Liver (tissue), 9 donors: ENCODE results near the gene APPL2. TPM values are rescaled to one million over a fixed set of nuclear protein-coding genes. Genes with fewer than 3 reads are reported as not detected.

Experiments used
- DNase-seq: peaks from one replicate; pipeline ENCODE4 v3.0.0-alpha.2; 2017; ENCODE audit warnings: low spot score
- H3K27ac ChIP-seq, 2 donors: one replicate each; pipeline ENCODE4 v1.7.0; 2013; ENCODE audit warnings: inconsistent platforms in 2 of 2, low read length in 2 of 2, control low read depth in 1 of 2, low read depth in 1 of 2, mild to moderate bottlenecking in 1 of 2
- H3K27me3 ChIP-seq, 4 donors: one replicate each; pipeline versions ENCODE4 v1.6.1 to v1.7.0; 2013; ENCODE audit warnings: low read length in 3 of 4, inconsistent platforms in 1 of 4, mild to moderate bottlenecking in 1 of 4, moderate library complexity in 1 of 4; ENCODE audit not compliant: control insufficient read depth in 4 of 4, insufficient read depth in 4 of 4
- H3K36me3 ChIP-seq, 4 donors: one replicate each; pipeline versions ENCODE4 v1.6.1 to v1.7.0; 2013; ENCODE audit warnings: low read length in 3 of 4, mild to moderate bottlenecking in 3 of 4, low read depth in 1 of 4, moderate library complexity in 1 of 4; ENCODE audit not compliant: control insufficient read depth in 4 of 4, insufficient read depth in 3 of 4
- H3K4me1 ChIP-seq, 4 donors: one replicate each; pipeline versions ENCODE4 v1.6.1 to v1.7.0; 2013; ENCODE audit warnings: low read length in 3 of 4, mild to moderate bottlenecking in 3 of 4, moderate library complexity in 1 of 4; ENCODE audit not compliant: control insufficient read depth in 4 of 4, insufficient read depth in 4 of 4
- H3K4me3 ChIP-seq, 3 donors: one replicate each; pipeline versions ENCODE4 v1.6.1 to v1.7.0; 2013; ENCODE audit warnings: low read length in 3 of 3, control low read depth in 1 of 3, low read depth in 1 of 3, mild to moderate bottlenecking in 1 of 3
- H3K9ac ChIP-seq, 2 donors: one replicate each; pipeline ENCODE4 v1.7.0; 2013; ENCODE audit warnings: low read length in 2 of 2, mild to moderate bottlenecking in 2 of 2, moderate library complexity in 2 of 2, control low read depth in 1 of 2, low read depth in 1 of 2
- H3K9me3 ChIP-seq, 4 donors: one replicate each; pipeline versions ENCODE4 v1.6.1 to v1.7.0; 2013; ENCODE audit warnings: low read length in 3 of 4; ENCODE audit not compliant: control insufficient read depth in 4 of 4
- CTCF ChIP-seq: fragments of 150-350 bp; IDR thresholded peaks from 2 replicates; pipeline ENCODE4 v1.5.1; 2017; ENCODE audit warnings: improper control_type of control experiment, low read depth, low read length; ENCODE audit not compliant: missing input control
- EGR1 ChIP-seq, 2 donors: IDR thresholded peaks; 2 replicates each; pipeline ENCODE4 v1.6.1; 2016 to 2018; ENCODE audit warnings: antibody characterized with exemption in 2 of 2, low read depth in 2 of 2
- FOXA1 ChIP-seq: IDR thresholded peaks from 2 replicates; pipeline ENCODE4 v1.6.1; 2016; ENCODE audit warnings: antibody characterized with exemption
- FOXA2 ChIP-seq: IDR thresholded peaks from 2 replicates; pipeline ENCODE4 v1.6.1; 2016; ENCODE audit warnings: antibody characterized with exemption
- GABPA ChIP-seq, 2 donors: IDR thresholded peaks in 1 of 2; conservative IDR thresholded peaks in 1 of 2; 2 replicates each; pipeline ENCODE4 v1.6.1; 2016; ENCODE audit warnings: antibody characterized with exemption in 2 of 2, mild to moderate bottlenecking in 1 of 2, moderate library complexity in 1 of 2
- HNF4A ChIP-seq, 2 donors: conservative IDR thresholded peaks; 2 replicates each; pipeline ENCODE4 v1.6.1; 2016; ENCODE audit warnings: antibody characterized with exemption in 2 of 2, mild to moderate bottlenecking in 2 of 2
- HNF4G ChIP-seq: IDR thresholded peaks from 2 replicates; pipeline ENCODE4 v1.6.1; 2016; ENCODE audit warnings: antibody characterized with exemption
- JUND ChIP-seq, 2 donors: IDR thresholded peaks; 2 replicates each; pipeline ENCODE4 v1.6.1; 2016; ENCODE audit warnings: antibody characterized with exemption in 2 of 2
- MAX ChIP-seq: IDR thresholded peaks from 2 replicates; pipeline ENCODE4 v1.6.1; 2016; ENCODE audit warnings: antibody characterized with exemption
- NR2F2 ChIP-seq: IDR thresholded peaks from 2 replicates; pipeline ENCODE4 v1.6.1; 2016; ENCODE audit warnings: antibody characterized with exemption
- RAD21 ChIP-seq, 2 donors: IDR thresholded peaks; 2 replicates each; pipeline ENCODE4 v1.6.1; 2016; ENCODE audit warnings: antibody characterized with exemption in 2 of 2, mild to moderate bottlenecking in 2 of 2
- RXRA ChIP-seq, 2 donors: IDR thresholded peaks; 2 replicates each; pipeline ENCODE4 v1.6.1; 2017 to 2018; ENCODE audit warnings: antibody characterized with exemption in 2 of 2, mild to moderate bottlenecking in 1 of 2
- SP1 ChIP-seq: IDR thresholded peaks from 2 replicates; pipeline ENCODE4 v1.6.1; 2018; ENCODE audit warnings: antibody characterized with exemption, mild to moderate bottlenecking
- TAF1 ChIP-seq: conservative IDR thresholded peaks from 2 replicates; pipeline ENCODE4 v1.6.1; 2016; ENCODE audit warnings: antibody characterized with exemption, mild to moderate bottlenecking
- YY1 ChIP-seq: IDR thresholded peaks from 2 replicates; pipeline ENCODE4 v1.6.1; 2016; ENCODE audit warnings: antibody characterized with exemption, mild to moderate bottlenecking
- WGBS: extraction: QIAGEN DNeasy Blood & Tissue Kit; methylation state at CpG from one replicate; pipeline ENCODE4 v1.1.7; 2013; 5-methylcytosine and 5-hydroxymethylcytosine counted together
- polyA plus RNA-seq, 2 donors: library from polyadenylated mRNA; stranded (reverse) in 1 of 2; unstranded in 1 of 2; fragments of 200-250 nt in 1 of 2; fragments of >200 nt in 1 of 2; fragmentation: Nextera tagmentation in 1 of 2; extraction: Ambion mirVana in 1 of 2; gene quantifications; one replicate each; pipeline versions ENCODE4 v1.2.1 to v1.2.3, GENCODE V29; 2013 to 2015
- total RNA-seq, 2 donors: library from RNA; depleted of rRNA; stranded (reverse); fragments of >200 nt; gene quantifications; one replicate each; pipeline ENCODE4 v1.2.3, GENCODE V29; 2014
- TF ChIP-seq, protein P1 (sequence below): IDR thresholded peaks from 2 replicates; pipeline ENCODE4 v1.6.1; 2016; ENCODE audit warnings: antibody characterized with exemption
- TF ChIP-seq, protein P2 (sequence below): IDR thresholded peaks from 2 replicates; pipeline ENCODE4 v1.6.1; 2016; ENCODE audit warnings: antibody characterized with exemption, mild to moderate bottlenecking
- TF ChIP-seq, protein P3 (sequence below): IDR thresholded peaks from 2 replicates; pipeline ENCODE4 v1.6.1; 2016; ENCODE audit warnings: antibody characterized with exemption
- donor health status: healthy.
- donor health status: healthy.
- donor health status: healthy.
- donor health status: healthy.
- donor health status: healthy.

Gene APPL2
- total and polyA plus RNA-seq, 4 donors = 7.1 to 21.2 (median 12.7) TPM

DNA sequence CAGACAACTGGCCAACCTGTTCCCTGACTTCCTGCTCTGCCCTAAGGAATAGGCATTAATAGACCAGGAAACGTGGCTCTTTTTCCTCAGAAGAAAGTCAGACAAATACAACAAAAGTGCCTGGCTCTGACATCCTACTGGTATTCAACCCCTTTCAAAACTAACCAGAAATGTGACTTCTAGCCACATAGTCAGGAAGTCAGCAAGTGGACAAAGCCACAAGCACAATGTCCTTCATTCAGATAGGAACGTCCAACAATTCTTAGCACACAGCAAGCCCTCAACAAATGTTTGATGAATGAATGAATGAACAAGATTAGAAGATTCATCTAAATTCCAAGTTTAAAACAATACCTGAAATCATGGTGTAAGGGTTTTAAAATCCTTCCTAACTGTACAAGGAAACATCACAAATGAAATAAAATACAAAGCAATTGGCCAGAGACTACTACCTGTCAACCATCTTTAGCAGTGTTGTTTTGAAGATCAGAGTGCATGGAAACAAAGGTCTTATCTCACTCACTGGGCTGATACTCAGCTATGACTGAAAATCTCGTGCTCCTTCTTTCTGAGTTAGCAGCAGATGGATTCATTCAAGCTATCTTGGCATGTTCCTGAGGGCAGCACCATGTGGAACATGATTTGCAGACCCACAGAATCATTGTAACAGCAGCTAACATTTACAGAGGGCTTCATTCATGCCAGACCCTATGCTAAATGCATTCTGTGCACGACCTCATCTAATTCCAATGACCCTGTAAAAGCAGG, 16.5 kb downstream of the APPL2 start:
- H3K9ac ChIP-seq = no peak overlapping the region
- no peak for DNase-seq
- H3K27me3 ChIP-seq = no peaks in the 10 kb centered on the region
- H3K27ac ChIP-seq = no peak overlapping the region
- H3K4me1 ChIP-seq = peaks cover 2 to 9% (median 4%) of the 10 kb centered on the region in 4 donors
- WGBS = 83% methylated on average over 4 of the region's 4 CpGs
- TF ChIP-seq CTCF = no peak
- TF ChIP-seq HNF4A (conservative IDR thresholded peaks at IDR 0.05) = no peak
- no peak for TF ChIP-seq RXRA (IDR thresholded peaks at IDR 0.05)
- TF ChIP-seq TAF1 = no peak
- no peak for TF ChIP-seq RAD21 (IDR thresholded peaks at IDR 0.05)
- TF ChIP-seq MAX = no peak
- no peak for TF ChIP-seq FOXA2
- TF ChIP-seq HNF4G = no peak
- no peak for TF ChIP-seq JUND (IDR thresholded peaks at IDR 0.05)
- TF ChIP-seq, protein P1, sequence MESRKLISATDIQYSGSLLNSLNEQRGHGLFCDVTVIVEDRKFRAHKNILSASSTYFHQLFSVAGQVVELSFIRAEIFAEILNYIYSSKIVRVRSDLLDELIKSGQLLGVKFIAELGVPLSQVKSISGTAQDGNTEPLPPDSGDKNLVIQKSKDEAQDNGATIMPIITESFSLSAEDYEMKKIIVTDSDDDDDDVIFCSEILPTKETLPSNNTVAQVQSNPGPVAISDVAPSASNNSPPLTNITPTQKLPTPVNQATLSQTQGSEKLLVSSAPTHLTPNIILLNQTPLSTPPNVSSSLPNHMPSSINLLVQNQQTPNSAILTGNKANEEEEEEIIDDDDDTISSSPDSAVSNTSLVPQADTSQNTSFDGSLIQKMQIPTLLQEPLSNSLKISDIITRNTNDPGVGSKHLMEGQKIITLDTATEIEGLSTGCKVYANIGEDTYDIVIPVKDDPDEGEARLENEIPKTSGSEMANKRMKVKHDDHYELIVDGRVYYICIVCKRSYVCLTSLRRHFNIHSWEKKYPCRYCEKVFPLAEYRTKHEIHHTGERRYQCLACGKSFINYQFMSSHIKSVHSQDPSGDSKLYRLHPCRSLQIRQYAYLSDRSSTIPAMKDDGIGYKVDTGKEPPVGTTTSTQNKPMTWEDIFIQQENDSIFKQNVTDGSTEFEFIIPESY = no peak
- TF ChIP-seq NR2F2 = no peak
- no peak for TF ChIP-seq EGR1 (IDR thresholded peaks at IDR 0.05; ENCODE audit: low read depth in 2 of 2)
- no peak for TF ChIP-seq SP1
- TF ChIP-seq, protein P2, sequence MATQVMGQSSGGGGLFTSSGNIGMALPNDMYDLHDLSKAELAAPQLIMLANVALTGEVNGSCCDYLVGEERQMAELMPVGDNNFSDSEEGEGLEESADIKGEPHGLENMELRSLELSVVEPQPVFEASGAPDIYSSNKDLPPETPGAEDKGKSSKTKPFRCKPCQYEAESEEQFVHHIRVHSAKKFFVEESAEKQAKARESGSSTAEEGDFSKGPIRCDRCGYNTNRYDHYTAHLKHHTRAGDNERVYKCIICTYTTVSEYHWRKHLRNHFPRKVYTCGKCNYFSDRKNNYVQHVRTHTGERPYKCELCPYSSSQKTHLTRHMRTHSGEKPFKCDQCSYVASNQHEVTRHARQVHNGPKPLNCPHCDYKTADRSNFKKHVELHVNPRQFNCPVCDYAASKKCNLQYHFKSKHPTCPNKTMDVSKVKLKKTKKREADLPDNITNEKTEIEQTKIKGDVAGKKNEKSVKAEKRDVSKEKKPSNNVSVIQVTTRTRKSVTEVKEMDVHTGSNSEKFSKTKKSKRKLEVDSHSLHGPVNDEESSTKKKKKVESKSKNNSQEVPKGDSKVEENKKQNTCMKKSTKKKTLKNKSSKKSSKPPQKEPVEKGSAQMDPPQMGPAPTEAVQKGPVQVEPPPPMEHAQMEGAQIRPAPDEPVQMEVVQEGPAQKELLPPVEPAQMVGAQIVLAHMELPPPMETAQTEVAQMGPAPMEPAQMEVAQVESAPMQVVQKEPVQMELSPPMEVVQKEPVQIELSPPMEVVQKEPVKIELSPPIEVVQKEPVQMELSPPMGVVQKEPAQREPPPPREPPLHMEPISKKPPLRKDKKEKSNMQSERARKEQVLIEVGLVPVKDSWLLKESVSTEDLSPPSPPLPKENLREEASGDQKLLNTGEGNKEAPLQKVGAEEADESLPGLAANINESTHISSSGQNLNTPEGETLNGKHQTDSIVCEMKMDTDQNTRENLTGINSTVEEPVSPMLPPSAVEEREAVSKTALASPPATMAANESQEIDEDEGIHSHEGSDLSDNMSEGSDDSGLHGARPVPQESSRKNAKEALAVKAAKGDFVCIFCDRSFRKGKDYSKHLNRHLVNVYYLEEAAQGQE = no peak
- TF ChIP-seq, protein P3, sequence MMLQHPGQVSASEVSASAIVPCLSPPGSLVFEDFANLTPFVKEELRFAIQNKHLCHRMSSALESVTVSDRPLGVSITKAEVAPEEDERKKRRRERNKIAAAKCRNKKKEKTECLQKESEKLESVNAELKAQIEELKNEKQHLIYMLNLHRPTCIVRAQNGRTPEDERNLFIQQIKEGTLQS = no peak
- TF ChIP-seq GABPA (IDR thresholded peaks at IDR 0.05 in 1 of 2, conservative IDR thresholded peaks at IDR 0.05 in 1 of 2) = no peak
- TF ChIP-seq YY1 = no peak
- no peak for TF ChIP-seq FOXA1
- H3K9me3 ChIP-seq = no peaks in the 10 kb centered on the region
- no peak overlapping the region for H3K4me3 ChIP-seq
- H3K36me3 ChIP-seq = peaks cover 4 to 12% (median 6%) of the 10 kb centered on the region in 4 donors
